ENCODE data around the gene NR3C2.

GRCh38 chr4:148441624-148441985 is 609 bp downstream of the NR3C2 start:
- TF ChIP-seq MXI1 (IDR thresholded peaks at IDR 0.05; ENCODE audit: low read depth, low read length) (no peak), NFYB (IDR thresholded peaks at IDR 0.05; ENCODE audit: insufficient read depth, low read depth, low read length) (no peak), NRF1 (conservative IDR thresholded peaks at IDR 0.05; ENCODE audit: low read depth, low read length) (no peak), CEBPB (IDR thresholded peaks at IDR 0.05; ENCODE audit: borderline replicate concordance in 1 of 2, low read depth in 2 of 2, low read length in 2 of 2) (no peak)
